Neutrophil (primary cell): ENCODE results near the gene GDI2.
A peak's percentile ranks its signal among the peaks of the same experiment; 100 is the strongest.

Source experiments
- H3K27ac ChIP-seq: fragments of 200-600 bp; sonication (generic); 2 replicates; pipeline ENCODE4 v1.5.1; 2016; ENCODE audit warnings: mild to moderate bottlenecking, moderate library complexity
- H3K27me3 ChIP-seq: fragments of 200-600 bp; sonication (generic); 2 replicates; pipeline ENCODE4 v1.6.0; 2016; ENCODE audit warnings: mild to moderate bottlenecking
- H3K36me3 ChIP-seq: fragments of 200-600 bp; sonication (generic); 2 replicates; pipeline ENCODE4 v1.5.1; 2017
- H3K4me1 ChIP-seq, 2 experiments: fragments of 200-600 bp in 1 of 2; sonication (generic) in 1 of 2; 1 replicate in 1 of 2; 2 replicates in 1 of 2; pipeline versions ENCODE4 v1.5.1 to v1.6.1; 2013 to 2016; ENCODE audit warnings: low read depth in 1 of 2, low read length in 1 of 2, mild to moderate bottlenecking in 1 of 2, moderate library complexity in 1 of 2; ENCODE audit not compliant: control insufficient read depth in 1 of 2, insufficient read depth in 1 of 2
- H3K4me3 ChIP-seq, 2 experiments: fragments of 200-600 bp in 1 of 2; sonication (generic) in 1 of 2; 1 replicate in 1 of 2; 2 replicates in 1 of 2; pipeline ENCODE4 v1.5.1; 2013 to 2016; ENCODE audit warnings: low read depth in 1 of 2, low read length in 1 of 2, mild to moderate bottlenecking in 1 of 2, moderate library complexity in 1 of 2
- H3K9me3 ChIP-seq: fragments of 200-600 bp; sonication (generic); 2 replicates; pipeline ENCODE4 v1.5.1; 2016
- TF ChIP-seq, protein P1 (sequence below): fragments of 200-600 bp; sonication (generic); IDR thresholded peaks from 2 replicates; pipeline ENCODE4 v1.5.1; 2016; ENCODE audit warnings: antibody characterized with exemption

Gene GDI2

DNA sequence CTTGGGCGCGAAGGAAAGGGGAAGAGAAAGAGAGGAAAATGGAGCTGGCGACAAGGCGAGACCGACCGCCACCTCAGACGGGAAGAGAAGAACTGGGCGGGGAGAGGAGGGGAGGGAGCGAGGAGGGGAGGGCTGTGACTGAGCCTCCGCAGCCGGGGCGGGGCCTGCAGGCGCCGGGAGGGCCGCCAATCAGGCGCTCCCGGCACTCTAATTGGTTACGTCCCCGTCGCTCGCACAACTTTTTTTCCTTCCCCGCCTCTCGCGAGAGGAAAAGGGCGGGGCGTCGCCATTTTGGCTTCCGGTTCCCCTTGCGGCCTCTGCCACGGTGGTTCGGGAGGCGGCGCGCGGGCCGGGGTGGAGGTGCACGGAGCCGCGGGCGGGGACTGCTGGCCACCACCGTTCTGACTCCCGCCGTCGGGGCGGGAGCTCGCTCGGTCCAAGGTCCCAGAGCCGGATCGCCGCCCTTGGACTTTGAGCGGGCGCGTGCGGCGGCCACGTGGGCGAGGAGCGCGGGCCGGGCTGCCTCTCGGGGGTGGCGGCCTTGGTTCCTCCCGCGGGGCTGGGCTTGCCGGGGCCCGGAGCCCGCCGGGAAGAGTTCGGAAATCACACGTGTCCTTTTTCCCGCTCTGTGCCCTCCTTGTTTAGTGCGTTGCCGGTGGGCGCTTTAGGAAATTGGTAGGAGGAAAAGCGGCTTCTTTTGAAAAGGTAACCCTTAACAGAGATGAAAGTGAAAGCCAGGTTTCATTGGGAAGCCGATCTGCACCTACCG, at the start of gene GDI2:
TSS of gene GDI2 (minus strand) at position 94 of the 769 bp plus-strand sequence. CDS start 176 bp downstream, outside the sequence.
- Histone ChIP-seq H3K36me3 (no peaks in the 10 kb centered on the region), H3K4me3 (peak within 1 kb of the TSS; percentile 98 to 100), H3K4me1 (peaks cover 45 to 46% of the 10 kb centered on the region in 2 experiments), H3K27ac (peak within 1 kb of the TSS; percentile 98), H3K9me3 (no peaks in the 10 kb centered on the region), H3K27me3 (no peaks in the 10 kb centered on the region)
- TF ChIP-seq, protein P1, sequence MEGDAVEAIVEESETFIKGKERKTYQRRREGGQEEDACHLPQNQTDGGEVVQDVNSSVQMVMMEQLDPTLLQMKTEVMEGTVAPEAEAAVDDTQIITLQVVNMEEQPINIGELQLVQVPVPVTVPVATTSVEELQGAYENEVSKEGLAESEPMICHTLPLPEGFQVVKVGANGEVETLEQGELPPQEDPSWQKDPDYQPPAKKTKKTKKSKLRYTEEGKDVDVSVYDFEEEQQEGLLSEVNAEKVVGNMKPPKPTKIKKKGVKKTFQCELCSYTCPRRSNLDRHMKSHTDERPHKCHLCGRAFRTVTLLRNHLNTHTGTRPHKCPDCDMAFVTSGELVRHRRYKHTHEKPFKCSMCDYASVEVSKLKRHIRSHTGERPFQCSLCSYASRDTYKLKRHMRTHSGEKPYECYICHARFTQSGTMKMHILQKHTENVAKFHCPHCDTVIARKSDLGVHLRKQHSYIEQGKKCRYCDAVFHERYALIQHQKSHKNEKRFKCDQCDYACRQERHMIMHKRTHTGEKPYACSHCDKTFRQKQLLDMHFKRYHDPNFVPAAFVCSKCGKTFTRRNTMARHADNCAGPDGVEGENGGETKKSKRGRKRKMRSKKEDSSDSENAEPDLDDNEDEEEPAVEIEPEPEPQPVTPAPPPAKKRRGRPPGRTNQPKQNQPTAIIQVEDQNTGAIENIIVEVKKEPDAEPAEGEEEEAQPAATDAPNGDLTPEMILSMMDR = peak; percentile 47

DNA sequence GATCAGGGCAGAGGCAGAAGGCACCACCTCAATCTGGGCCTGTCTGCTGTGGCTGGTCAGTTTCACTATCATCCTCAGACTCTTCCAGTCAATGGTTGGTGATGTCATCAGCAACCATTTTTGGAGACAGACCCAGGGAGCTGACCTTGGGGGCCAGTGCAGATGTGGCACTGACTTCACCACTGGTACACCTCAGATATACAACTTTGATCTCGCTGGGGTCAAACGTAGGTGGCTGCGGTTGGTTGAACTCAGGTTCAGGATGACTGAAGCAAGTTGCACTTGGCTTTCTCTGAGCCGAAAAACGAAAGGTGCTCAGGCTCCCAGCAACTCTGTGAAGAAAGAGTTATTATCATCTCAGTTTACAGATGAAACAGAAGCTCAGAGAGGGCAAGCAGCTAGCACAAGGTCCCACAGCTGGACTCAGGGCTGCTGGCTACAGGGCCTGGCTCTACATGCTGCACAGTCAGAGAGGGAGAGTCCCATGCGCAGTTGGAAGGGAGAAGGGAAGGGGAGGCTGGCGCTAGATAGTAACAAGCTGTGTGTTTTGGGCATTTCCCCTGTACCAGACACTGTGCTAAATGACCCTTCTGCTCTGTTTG, 49.2 kb upstream of the GDI2 start:
- Histone ChIP-seq H3K4me1 (peaks cover 11 to 13% of the 10 kb centered on the region in 2 experiments), H3K27ac (no peak overlapping the region)
- TF ChIP-seq, protein P1 = no peak

DNA sequence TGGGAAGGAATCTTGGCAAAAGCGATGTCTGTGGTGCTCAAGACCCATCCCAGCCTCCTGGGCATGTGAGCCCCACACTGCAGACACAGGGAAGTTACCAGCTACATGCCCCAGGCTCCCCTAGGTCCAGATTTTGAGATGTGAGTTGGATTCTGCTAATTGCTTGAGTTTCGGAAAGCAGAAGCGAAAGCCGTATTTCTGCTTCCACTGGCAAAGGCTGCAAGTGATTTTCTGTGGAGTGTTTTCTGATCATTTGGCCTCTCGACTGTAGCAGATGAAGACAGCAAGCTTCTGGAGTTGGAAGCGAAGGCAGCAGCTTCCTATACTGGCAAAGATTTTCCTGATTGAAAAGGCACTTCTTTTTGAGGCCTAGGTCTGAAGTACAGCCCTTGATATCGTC, 46.8 kb upstream of the GDI2 start:
- no peaks in the 10 kb centered on the region for H3K4me1 ChIP-seq
- H3K27ac ChIP-seq = no peak overlapping the region
- H3K36me3 ChIP-seq = no peaks in the 10 kb centered on the region
- no peak overlapping the region for H3K4me3 ChIP-seq
- no peaks in the 10 kb centered on the region for H3K9me3 ChIP-seq
- TF ChIP-seq, protein P1 = no peak
- no peaks in the 10 kb centered on the region for H3K27me3 ChIP-seq

More for the DNA sequence above, 49.2 kb upstream of the GDI2 start:
- H3K4me3 ChIP-seq = no peak overlapping the region
- H3K9me3 ChIP-seq = no peaks in the 10 kb centered on the region
- H3K27me3 ChIP-seq = no peaks in the 10 kb centered on the region
- H3K36me3 ChIP-seq = no peaks in the 10 kb centered on the region

DNA sequence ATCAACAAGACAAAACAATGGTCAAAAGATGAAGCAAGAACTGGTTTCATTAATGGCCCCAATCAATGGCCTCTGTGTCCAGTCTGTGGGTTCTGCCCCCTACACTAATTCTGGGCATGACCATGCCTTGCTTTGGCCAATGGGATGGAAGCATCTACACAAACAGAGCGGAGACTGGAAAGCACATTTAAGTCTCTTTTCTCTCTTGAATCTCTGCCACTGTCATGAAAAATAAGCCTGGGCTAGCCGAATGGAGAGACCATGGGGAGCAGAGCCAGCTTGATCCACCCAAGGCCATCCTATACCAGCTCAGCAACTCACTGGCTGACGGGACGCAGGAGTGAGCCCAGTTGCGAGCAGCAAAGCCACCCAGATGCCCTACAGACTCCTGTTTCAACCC, 45.6 kb upstream of the GDI2 start:
- no peaks in the 10 kb centered on the region for H3K36me3 ChIP-seq
- H3K27ac ChIP-seq = no peak overlapping the region
- no peak overlapping the region for H3K4me3 ChIP-seq
- H3K4me1 ChIP-seq = no peaks in the 10 kb centered on the region
- TF ChIP-seq, protein P1 = no peak
- H3K9me3 ChIP-seq = no peaks in the 10 kb centered on the region
- H3K27me3 ChIP-seq = no peaks in the 10 kb centered on the region

DNA sequence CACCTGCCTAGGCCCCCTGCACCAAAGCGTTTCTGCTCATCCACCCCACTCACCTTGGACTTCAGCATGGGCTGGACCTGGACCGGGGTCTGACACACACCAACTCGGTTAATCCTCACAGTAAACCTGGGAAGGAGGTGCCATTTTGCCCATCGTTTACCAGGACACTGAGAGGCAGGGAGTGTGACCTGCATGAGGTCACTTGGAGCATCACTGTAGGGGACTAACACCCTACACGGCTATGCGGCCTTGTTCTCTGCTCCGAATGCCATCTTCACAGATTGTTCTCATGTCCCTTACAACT, 43.4 kb upstream of the GDI2 start:
- peaks cover 0 to 6% of the 10 kb centered on the region in 2 experiments for H3K4me1 ChIP-seq
- H3K9me3 ChIP-seq = no peaks in the 10 kb centered on the region
- TF ChIP-seq, protein P1 = no peak

More for the DNA sequence above, 43.4 kb upstream of the GDI2 start:
- Histone ChIP-seq H3K36me3 (no peaks in the 10 kb centered on the region), H3K27me3 (no peaks in the 10 kb centered on the region), H3K27ac (no peak overlapping the region), H3K4me3 (no peak overlapping the region)
